Mucosa of rectum (tissue), 2 donors: ENCODE data around the gene UMODL1.

ENCODE experiments used
- H3K27ac ChIP-seq, 2 donors: one replicate each; pipeline ENCODE4 v1.7.0; 2013; ENCODE audit warnings: inconsistent platforms in 2 of 2, low read depth in 2 of 2, low read length in 2 of 2
- H3K27me3 ChIP-seq, 2 donors: one replicate each; pipeline ENCODE4 v1.7.0; 2013; ENCODE audit warnings: low read length in 2 of 2; ENCODE audit not compliant: control insufficient read depth in 2 of 2, insufficient read depth in 2 of 2
- H3K36me3 ChIP-seq, 2 donors: one replicate each; pipeline ENCODE4 v1.7.0; 2013; ENCODE audit warnings: low read length in 2 of 2; ENCODE audit not compliant: control insufficient read depth in 2 of 2, insufficient read depth in 2 of 2
- H3K4me1 ChIP-seq, 2 donors: one replicate each; pipeline ENCODE4 v1.7.0; 2013; ENCODE audit warnings: low read length in 2 of 2, mild to moderate bottlenecking in 1 of 2; ENCODE audit not compliant: control insufficient read depth in 2 of 2, insufficient read depth in 2 of 2
- H3K4me3 ChIP-seq, 2 donors: one replicate each; pipeline ENCODE4 v1.7.0; 2013; ENCODE audit warnings: low read length in 2 of 2
- H3K9ac ChIP-seq, 2 donors: one replicate each; pipeline ENCODE4 v1.7.0; 2013; ENCODE audit warnings: low read length in 2 of 2, low read depth in 1 of 2, mild to moderate bottlenecking in 1 of 2
- H3K9me3 ChIP-seq, 2 donors: one replicate each; pipeline ENCODE4 v1.7.0; 2013; ENCODE audit warnings: low read length in 2 of 2; ENCODE audit not compliant: control insufficient read depth in 2 of 2
- donor health status: healthy.
- donor health status: Normal muscosa, but diverticular disease.

The UMODL1 gene

DNA sequence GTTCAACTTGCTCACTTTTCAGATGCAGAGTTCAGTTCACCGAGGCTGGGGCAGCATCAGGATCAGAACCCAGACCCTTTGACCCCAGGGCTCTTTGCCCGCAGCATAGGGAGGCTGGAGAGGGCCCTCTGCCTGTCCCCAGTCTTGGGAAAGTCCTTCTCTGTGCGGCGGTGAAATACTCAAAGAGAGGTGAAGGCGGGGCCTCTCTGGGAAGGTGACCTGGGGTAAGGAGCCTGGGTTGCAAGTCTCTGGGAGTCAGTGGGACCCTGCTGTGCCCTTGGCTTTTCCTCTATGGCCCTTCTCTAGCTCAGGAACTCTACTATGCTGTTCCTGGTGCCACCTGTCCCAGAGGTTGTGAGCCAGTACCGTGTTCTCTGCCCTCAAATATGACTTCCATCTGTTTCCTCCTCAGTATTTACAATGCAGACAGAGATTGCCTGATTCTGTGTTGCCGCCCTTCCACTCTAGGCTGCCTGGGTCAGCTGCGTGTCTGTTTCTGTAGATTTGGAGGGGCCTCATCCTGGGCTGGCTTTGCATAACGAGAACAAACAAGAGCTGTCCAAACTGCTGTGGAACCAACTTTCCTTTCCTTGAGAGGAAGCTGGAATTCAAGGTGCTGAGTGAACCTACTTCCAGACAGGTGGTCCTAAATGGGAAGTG is 42.2 kb upstream of the UMODL1 start:
- Histone ChIP-seq H3K36me3 (no peaks in the 10 kb centered on the region), H3K4me1 (peaks cover 3 to 10% of the 10 kb centered on the region in 2 donors), H3K27ac (peak overlapping the region; percentile 38 to 41), H3K27me3 (no peaks in the 10 kb centered on the region), H3K9me3 (no peaks in the 10 kb centered on the region), H3K9ac (no peak overlapping the region), H3K4me3 (peak overlapping the region in 1 of 2 donors; percentile 20)

DNA sequence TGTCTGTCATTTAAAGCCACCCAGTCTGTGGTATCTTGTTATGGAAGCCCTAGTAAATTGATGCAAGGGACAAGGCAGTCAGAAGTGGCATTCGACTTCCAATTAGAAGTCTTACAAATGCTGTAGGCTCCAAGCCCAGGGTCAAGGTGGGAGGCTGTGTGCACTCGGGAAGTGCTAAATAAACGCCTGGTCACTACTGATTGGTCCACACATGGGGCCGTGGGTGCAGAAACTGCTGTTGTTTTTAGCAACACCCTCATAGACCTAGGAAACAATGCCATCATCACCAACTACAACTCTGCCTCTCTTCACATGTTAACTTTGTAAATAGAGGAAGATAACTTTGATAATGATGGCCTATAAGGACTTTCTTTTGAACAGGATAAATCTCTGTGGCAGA is 40.8 kb upstream of the UMODL1 start:
- Histone ChIP-seq H3K4me1 (peaks cover 3 to 10% of the 10 kb centered on the region in 2 donors), H3K27ac (no peak overlapping the region), H3K4me3 (no peak overlapping the region), H3K9ac (no peak overlapping the region), H3K27me3 (no peaks in the 10 kb centered on the region), H3K36me3 (no peaks in the 10 kb centered on the region), H3K9me3 (no peaks in the 10 kb centered on the region)

DNA sequence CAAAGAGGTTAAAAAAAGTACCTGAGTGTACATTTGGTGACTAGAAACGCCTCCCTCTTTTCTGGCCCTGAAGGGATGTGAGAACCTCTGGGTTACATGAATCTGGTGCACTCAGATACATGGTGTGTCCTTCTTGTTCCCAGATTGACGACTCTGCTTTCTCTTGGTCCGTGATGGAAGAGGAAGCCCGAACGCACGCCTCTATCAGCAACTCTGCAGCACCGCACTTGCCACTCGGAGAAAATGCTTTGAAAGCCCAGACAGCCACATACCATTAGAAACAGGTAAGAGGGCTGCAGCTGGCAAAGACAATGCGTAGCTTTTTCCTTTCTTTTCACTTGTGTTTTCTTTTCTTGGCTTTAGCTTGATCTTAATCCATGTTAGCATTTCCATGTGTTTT is 39.9 kb upstream of the UMODL1 start:
- peaks cover 3 to 10% of the 10 kb centered on the region in 2 donors for H3K4me1 ChIP-seq
- H3K27ac ChIP-seq: no peak overlapping the region
- no peaks in the 10 kb centered on the region for H3K27me3 ChIP-seq
- no peaks in the 10 kb centered on the region for H3K36me3 ChIP-seq
- no peak overlapping the region for H3K4me3 ChIP-seq
- H3K9ac ChIP-seq: no peak overlapping the region
- H3K9me3 ChIP-seq: no peaks in the 10 kb centered on the region

DNA sequence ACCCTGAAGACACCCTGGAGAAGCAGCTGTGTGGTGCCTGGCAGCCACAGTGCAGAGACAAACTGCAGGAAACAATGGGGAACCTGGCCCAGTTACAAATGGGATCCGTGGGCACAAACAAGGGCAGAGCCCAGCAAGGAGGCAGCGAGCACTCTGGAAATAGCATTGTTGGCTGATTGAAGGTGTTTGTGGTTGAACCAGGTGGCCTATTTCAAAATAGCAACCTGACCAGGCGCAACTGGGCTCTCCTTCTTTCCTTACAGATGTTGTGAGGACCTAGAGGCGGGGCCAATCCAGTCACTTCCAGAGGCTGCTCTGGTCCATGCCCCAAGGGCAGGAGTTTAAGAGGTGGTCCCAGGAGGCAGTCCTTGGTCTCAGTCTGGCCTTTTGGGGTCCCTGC is 39.3 kb upstream of the UMODL1 start:
- H3K9ac ChIP-seq: no peak overlapping the region
- H3K4me1 ChIP-seq: peaks cover 3 to 10% of the 10 kb centered on the region in 2 donors
- H3K9me3 ChIP-seq: no peaks in the 10 kb centered on the region
- H3K36me3 ChIP-seq: no peaks in the 10 kb centered on the region
- peak overlapping the region in 1 of 2 donors; percentile 38 for H3K27ac ChIP-seq
- H3K4me3 ChIP-seq: no peak overlapping the region
- H3K27me3 ChIP-seq: no peaks in the 10 kb centered on the region

DNA sequence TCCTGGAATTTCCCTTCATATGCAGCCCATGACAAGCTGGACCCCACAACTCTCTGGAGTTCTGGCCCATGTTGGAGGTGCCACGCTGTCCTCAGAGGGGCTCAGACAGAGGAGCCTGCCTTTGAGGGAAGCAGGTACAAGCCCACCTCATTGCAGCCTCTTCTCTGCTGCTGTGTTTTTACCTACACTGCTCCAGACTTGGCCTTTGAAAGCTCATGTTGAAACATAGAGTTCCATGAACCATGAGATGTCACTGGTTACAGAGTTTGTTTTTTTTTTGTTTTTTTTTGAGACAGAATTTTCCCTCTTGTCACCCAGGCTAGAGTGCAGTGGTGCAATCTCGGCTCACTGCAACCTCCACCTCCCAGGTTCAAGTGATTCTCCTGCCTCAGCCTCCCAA is 38.9 kb upstream of the UMODL1 start:
- Histone ChIP-seq H3K27ac (no peak overlapping the region), H3K9me3 (no peaks in the 10 kb centered on the region), H3K36me3 (no peaks in the 10 kb centered on the region), H3K4me3 (no peak overlapping the region), H3K9ac (no peak overlapping the region), H3K4me1 (peaks cover 3 to 10% of the 10 kb centered on the region in 2 donors), H3K27me3 (no peaks in the 10 kb centered on the region)

DNA sequence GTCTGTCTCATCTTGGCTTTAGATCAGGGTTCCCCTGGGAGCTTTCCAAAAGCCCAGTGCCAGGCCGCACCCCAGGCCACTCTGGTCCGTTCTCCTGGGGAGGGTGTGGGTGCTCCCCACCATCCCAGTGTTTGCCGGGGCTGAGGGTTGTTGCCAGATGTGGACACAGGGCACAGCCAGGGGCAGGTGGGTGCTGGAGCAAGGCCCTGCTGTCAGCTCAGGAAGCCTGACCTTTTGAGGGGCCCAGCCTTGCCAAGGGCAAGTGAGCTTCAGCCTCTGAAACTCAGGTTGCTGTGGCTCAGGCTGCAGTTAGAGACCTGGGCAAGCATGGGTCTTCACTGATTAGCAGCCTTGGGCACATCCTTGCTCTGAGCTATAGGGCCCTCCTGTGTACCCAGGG is 38.1 kb upstream of the UMODL1 start:
- no peaks in the 10 kb centered on the region for H3K9me3 ChIP-seq
- no peaks in the 10 kb centered on the region for H3K27me3 ChIP-seq

DNA sequence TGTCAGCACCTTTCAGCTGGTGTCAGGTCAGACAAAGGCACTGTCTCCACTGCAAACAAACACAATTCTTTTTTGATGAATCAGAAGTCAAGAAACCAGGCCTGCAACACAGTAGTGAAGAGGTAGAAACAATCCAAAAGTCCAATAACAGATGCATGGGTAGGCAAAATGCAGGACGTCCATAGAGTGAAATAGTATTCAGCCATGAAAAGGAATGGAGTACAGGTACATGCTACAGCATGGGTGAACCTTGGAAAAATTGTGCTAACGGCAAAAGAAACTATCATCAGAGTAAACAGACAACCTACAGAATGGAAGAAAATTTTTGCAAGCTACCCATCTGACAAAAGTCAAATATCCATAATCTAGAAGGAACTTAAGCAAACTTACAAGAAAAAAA is 34.8 kb upstream of the UMODL1 start:
- no peaks in the 10 kb centered on the region for H3K27me3 ChIP-seq
- H3K36me3 ChIP-seq: no peaks in the 10 kb centered on the region
- no peak overlapping the region for H3K9ac ChIP-seq
- no peak overlapping the region for H3K4me3 ChIP-seq
- H3K9me3 ChIP-seq: no peaks in the 10 kb centered on the region
- H3K4me1 ChIP-seq: peaks cover 0 to 3% of the 10 kb centered on the region in 2 donors
- H3K27ac ChIP-seq: no peak overlapping the region

More for the DNA sequence above, 38.1 kb upstream of the UMODL1 start:
- Histone ChIP-seq H3K4me1 (peaks cover 3 to 10% of the 10 kb centered on the region in 2 donors), H3K9ac (no peak overlapping the region), H3K36me3 (no peaks in the 10 kb centered on the region), H3K4me3 (no peak overlapping the region), H3K27ac (no peak overlapping the region)

DNA sequence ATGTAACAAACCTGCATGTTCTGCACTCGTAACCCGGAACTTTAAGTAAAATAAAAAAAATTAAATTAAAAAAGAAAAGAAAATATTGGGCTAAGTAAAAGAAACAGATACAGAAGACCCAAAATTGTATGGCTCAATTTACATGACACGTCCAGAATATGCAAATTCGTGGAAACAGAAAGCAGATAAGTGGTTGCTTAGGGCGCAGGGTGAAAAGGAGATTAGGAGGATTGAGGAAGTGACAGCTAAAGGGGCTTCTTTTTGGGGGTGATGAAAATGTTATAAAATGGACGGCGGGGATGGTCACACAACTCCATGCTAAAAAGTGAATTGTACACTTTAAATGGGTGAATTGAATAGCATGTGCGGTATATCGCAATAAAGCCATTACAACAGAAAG is 33.6 kb upstream of the UMODL1 start:
- no peaks in the 10 kb centered on the region for H3K27me3 ChIP-seq
- peaks cover 0 to 3% of the 10 kb centered on the region in 2 donors for H3K4me1 ChIP-seq
- no peaks in the 10 kb centered on the region for H3K9me3 ChIP-seq
- H3K4me3 ChIP-seq: no peak overlapping the region
- no peak overlapping the region for H3K9ac ChIP-seq
- H3K27ac ChIP-seq: no peak overlapping the region
- no peaks in the 10 kb centered on the region for H3K36me3 ChIP-seq

DNA sequence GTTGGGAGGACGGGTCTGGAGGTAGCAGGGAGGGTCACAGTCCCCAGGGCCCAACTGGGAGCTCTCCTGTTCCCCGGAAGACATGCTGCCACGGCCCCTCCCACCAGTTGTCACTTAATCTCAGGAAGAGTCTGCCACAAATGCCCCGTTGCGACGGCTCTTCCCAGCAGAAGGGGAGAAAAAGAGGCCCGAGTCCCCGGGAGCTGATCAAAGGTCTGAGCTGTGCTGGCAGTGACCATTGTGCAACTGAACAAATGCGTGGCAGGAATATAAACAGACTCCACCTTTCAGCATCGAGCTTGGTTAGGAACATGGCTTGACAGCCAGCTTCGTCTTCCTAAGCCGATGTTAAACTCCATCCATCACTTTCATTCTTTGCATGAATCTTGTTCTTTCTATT is 33.2 kb upstream of the UMODL1 start:
- H3K4me1 ChIP-seq: peaks cover 0 to 3% of the 10 kb centered on the region in 2 donors
- H3K27ac ChIP-seq: no peak overlapping the region
- H3K4me3 ChIP-seq: no peak overlapping the region
- H3K9me3 ChIP-seq: no peaks in the 10 kb centered on the region
- H3K36me3 ChIP-seq: no peaks in the 10 kb centered on the region
- H3K9ac ChIP-seq: no peak overlapping the region
- H3K27me3 ChIP-seq: no peaks in the 10 kb centered on the region

DNA sequence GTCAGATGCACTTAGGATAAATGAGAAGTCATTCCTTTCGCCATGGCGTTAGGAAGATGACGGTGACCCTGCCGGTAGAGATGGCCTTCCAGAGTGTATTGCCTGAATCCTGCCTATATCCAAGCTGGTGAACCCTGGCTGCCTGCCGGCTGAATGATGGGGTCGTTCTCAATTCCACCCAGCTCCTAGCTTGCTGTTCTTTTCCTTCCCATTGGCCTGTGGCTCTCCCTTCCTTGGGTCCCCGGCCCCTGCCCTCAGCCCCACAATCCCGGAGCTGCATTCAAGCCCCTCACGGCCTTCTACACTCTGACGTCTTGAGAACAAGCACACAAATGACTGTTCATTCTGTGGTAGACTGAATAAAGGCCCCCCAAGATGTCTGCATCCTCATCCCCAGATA is 32.7 kb upstream of the UMODL1 start:
- Histone ChIP-seq H3K4me1 (peaks cover 0 to 3% of the 10 kb centered on the region in 2 donors), H3K4me3 (no peak overlapping the region)

More for the DNA sequence above, 32.7 kb upstream of the UMODL1 start:
- Histone ChIP-seq H3K27me3 (no peaks in the 10 kb centered on the region), H3K9ac (no peak overlapping the region), H3K36me3 (no peaks in the 10 kb centered on the region), H3K9me3 (no peaks in the 10 kb centered on the region), H3K27ac (no peak overlapping the region)
